BE2C (cell line): Measurements from ENCODE around the gene SIPA1L3.
A peak's percentile ranks its signal among the peaks of the same experiment; 100 is the strongest.

ENCODE experiments used
- DNase-seq: peaks from one replicate; pipeline ENCODE4 v3.0.0-alpha.2; 2020
- H3K27me3 ChIP-seq: fragments of 250-450 bp; sonication (Bioruptor Pico); 2 replicates; pipeline ENCODE4 v1.5.1; 2020; ENCODE audit warnings: mild to moderate bottlenecking
- H3K36me3 ChIP-seq: fragments of 250-450 bp; sonication (Bioruptor Pico); 2 replicates; pipeline ENCODE4 v1.5.1; 2020; ENCODE audit warnings: mild to moderate bottlenecking
- H3K4me1 ChIP-seq: fragments of 250-450 bp; sonication (Bioruptor Pico); 2 replicates; pipeline ENCODE4 v1.5.1; 2020
- H3K4me3 ChIP-seq: 2 replicates; pipeline ENCODE4 v1.5.1; 2011; ENCODE audit warnings: low read depth, low read length
- H3K9me3 ChIP-seq: fragments of 250-450 bp; sonication (Bioruptor Pico); 2 replicates; pipeline ENCODE4 v1.5.1; 2020
- CTCF ChIP-seq: IDR thresholded peaks from 2 replicates; pipeline ENCODE4 v1.5.1; 2012; ENCODE audit warnings: mild to moderate bottlenecking, low read depth, low read length

The SIPA1L3 gene

GRCh38 chr19:38089440-38089839 lies 182.4 kb downstream of the SIPA1L3 start:
- TF ChIP-seq CTCF: no peak
- H3K36me3 ChIP-seq: no peaks in the 10 kb centered on the region
- DNase-seq: no peak
- no peaks in the 10 kb centered on the region for H3K4me1 ChIP-seq
- no peak overlapping the region for H3K4me3 ChIP-seq
- H3K27me3 ChIP-seq: no peaks in the 10 kb centered on the region
- no peaks in the 10 kb centered on the region for H3K9me3 ChIP-seq

DNA sequence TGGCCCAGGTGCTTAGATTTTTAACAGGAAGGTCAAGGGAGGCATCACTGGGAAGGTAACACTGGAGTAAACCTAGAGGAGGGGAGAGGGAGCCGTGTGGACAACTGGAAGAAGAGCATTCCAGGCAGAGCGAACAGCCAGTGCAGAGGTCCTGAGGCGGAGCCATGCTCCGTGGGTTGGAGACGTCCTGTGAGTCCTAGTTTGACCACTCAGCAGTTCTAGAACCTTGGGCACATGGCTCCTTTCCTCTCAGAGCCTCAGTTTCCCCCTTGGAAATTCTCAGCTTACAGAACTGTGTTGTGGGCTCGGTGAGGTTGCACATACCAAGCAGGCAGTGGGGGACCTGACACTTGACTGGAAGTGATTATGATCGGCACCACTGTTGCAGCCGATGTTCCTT lies 186.1 kb downstream of the SIPA1L3 start:
- Histone ChIP-seq H3K27me3 (no peaks in the 10 kb centered on the region), H3K36me3 (no peaks in the 10 kb centered on the region), H3K4me1 (no peaks in the 10 kb centered on the region), H3K4me3 (no peak overlapping the region), H3K9me3 (no peaks in the 10 kb centered on the region)
- TF ChIP-seq CTCF: no peak
- no peak for DNase-seq

GRCh38 chr19:38093587-38093986 lies 186.6 kb downstream of the SIPA1L3 start:
- Histone ChIP-seq H3K9me3 (no peaks in the 10 kb centered on the region), H3K27me3 (no peaks in the 10 kb centered on the region), H3K36me3 (no peaks in the 10 kb centered on the region), H3K4me3 (no peak overlapping the region), H3K4me1 (no peaks in the 10 kb centered on the region)
- no peak for TF ChIP-seq CTCF
- peak; percentile 38 for DNase-seq

GRCh38 chr19:38095411-38096308 lies 188.7 kb downstream of the SIPA1L3 start:
- H3K36me3 ChIP-seq: peaks cover 11% of the 10 kb centered on the region
- no peaks in the 10 kb centered on the region for H3K9me3 ChIP-seq
- no peak overlapping the region for H3K4me3 ChIP-seq
- peak; percentile 83 for TF ChIP-seq CTCF
- no peaks in the 10 kb centered on the region for H3K4me1 ChIP-seq
- peak; percentile 79 for DNase-seq
- no peaks in the 10 kb centered on the region for H3K27me3 ChIP-seq

DNA sequence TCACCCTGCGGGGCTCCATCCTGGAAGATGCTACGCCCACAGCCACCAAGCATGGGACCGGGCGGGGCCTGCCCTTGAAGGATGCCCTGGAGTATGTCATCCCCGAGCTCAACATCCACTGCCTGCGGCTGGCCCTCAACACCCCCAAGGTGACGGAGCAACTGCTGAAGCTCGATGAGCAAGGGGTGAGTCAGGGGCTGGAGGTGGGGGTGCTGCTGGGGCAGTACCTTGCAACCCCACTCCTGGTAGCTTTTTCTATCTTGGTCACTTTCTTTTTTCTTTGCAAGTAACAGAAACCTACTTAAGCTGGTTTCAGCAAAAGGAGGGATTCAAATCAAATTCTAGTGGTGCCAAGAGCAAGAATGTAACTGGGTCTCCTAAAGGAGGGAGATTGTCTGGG lies 193.0 kb downstream of the SIPA1L3 start:
- Histone ChIP-seq H3K36me3 (peaks cover 20% of the 10 kb centered on the region), H3K4me3 (no peak overlapping the region), H3K27me3 (no peaks in the 10 kb centered on the region), H3K9me3 (no peaks in the 10 kb centered on the region), H3K4me1 (no peaks in the 10 kb centered on the region)
- DNase-seq: no peak
- no peak for TF ChIP-seq CTCF

DNA sequence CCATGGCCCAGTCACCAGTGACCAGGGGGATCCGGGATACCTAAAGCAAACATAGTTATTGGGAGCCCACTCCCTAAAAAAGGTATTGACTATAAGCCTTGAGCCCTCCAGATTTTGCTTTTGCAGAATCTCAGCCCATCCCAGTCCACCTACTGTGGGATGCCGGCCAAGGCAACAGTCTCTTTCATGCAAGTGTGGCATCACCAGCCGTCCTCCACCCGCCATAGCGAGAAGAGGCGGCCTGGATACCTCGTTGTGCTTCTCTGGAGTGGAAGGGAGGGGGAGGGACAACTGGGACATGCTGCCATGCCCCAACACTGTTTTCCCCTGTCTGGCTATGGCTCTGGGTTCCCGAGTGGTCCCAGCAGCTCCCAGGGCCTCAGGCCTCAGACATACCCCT lies 193.6 kb downstream of the SIPA1L3 start:
- no peak for TF ChIP-seq CTCF
- Histone ChIP-seq H3K9me3 (no peaks in the 10 kb centered on the region), H3K4me1 (no peaks in the 10 kb centered on the region), H3K36me3 (peaks cover 20% of the 10 kb centered on the region), H3K27me3 (no peaks in the 10 kb centered on the region), H3K4me3 (no peak overlapping the region)
- no peak for DNase-seq
